HepG2 (cell line): ENCODE results near the gene CEP68.

Source experiments
- CTCF ChIP-seq: sonication (generic); formaldehyde crosslinking; IDR thresholded peaks from 2 replicates; pipeline ENCODE4 v1.5.0; 2020; ENCODE audit warnings: mild to moderate bottlenecking, missing genetic modification reagents, moderate library complexity
- DNMT1 ChIP-seq: sonication (generic); formaldehyde crosslinking; IDR thresholded peaks from 2 replicates; pipeline ENCODE4 v1.5.1; 2020; ENCODE audit warnings: mild to moderate bottlenecking, missing genetic modification reagents
- GABPA ChIP-seq, 2 experiments: IDR thresholded peaks; 2 replicates each; pipeline ENCODE4 v1.6.1; 2011 to 2016; ENCODE audit warnings: low read depth in 2 of 2, low read length in 1 of 2, missing biosample characterization in 1 of 2, missing genetic modification characterization in 1 of 2
- GPN1 ChIP-seq: sonication (generic); formaldehyde crosslinking; IDR thresholded peaks from 2 replicates; pipeline ENCODE4 v1.5.1; 2020; ENCODE audit warnings: missing genetic modification reagents, borderline replicate concordance
- POLR2A ChIP-seq, 2 experiments: IDR thresholded peaks; 2 replicates each; pipeline ENCODE4 v1.6.1; 2011; ENCODE audit warnings: low read depth in 2 of 2, low read length in 2 of 2, mild to moderate bottlenecking in 1 of 2, moderate library complexity in 1 of 2; ENCODE audit not compliant: insufficient read depth in 1 of 2
- RERE ChIP-seq: IDR thresholded peaks from 2 replicates; pipeline ENCODE4 v1.6.1; 2016; ENCODE audit warnings: low read depth, missing genetic modification reagents, missing compliant biosample characterization
- TCF12 ChIP-seq, 2 experiments: fragments of 450-650 bp in 1 of 2; sonication (generic) in 1 of 2; formaldehyde crosslinking in 1 of 2; IDR thresholded peaks; 2 replicates each; pipeline versions ENCODE4 v1.6.1 to v1.8.0; 2017 to 2022; ENCODE audit warnings: antibody characterized with exemption in 1 of 2, mild to moderate bottlenecking in 1 of 2, missing genetic modification reagents in 1 of 2, moderate library complexity in 1 of 2
- ZNF3 ChIP-seq: IDR thresholded peaks from 2 replicates; pipeline ENCODE4 v1.7.0; 2017; ENCODE audit warnings: inconsistent platforms
- TF ChIP-seq, protein P1 (sequence below): sonication (generic); formaldehyde crosslinking; IDR thresholded peaks from 2 replicates; pipeline ENCODE4 v1.4.0; 2020; ENCODE audit warnings: missing genetic modification reagents, mild to moderate bottlenecking, borderline replicate concordance

DNA sequence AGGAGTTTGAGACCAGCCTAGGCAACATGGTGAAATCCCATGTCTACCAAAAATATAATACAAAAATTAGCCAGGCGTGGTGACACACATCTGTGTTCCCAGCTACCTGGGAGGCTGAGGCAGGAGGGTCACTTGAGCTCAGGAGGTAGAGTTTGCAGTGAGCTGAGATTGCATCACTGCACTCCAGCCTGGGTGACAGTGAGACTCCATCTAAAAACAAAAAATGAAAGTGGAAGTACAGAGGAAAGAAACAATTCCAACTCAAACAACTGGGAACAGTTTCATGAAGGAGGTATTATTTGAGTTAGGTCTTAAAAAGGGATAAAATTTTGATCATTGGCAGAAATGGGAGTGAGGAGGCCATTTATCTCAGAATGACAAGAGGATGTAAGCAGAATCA lies 80.0 kb downstream of the CEP68 start:
- TF ChIP-seq, protein P1, sequence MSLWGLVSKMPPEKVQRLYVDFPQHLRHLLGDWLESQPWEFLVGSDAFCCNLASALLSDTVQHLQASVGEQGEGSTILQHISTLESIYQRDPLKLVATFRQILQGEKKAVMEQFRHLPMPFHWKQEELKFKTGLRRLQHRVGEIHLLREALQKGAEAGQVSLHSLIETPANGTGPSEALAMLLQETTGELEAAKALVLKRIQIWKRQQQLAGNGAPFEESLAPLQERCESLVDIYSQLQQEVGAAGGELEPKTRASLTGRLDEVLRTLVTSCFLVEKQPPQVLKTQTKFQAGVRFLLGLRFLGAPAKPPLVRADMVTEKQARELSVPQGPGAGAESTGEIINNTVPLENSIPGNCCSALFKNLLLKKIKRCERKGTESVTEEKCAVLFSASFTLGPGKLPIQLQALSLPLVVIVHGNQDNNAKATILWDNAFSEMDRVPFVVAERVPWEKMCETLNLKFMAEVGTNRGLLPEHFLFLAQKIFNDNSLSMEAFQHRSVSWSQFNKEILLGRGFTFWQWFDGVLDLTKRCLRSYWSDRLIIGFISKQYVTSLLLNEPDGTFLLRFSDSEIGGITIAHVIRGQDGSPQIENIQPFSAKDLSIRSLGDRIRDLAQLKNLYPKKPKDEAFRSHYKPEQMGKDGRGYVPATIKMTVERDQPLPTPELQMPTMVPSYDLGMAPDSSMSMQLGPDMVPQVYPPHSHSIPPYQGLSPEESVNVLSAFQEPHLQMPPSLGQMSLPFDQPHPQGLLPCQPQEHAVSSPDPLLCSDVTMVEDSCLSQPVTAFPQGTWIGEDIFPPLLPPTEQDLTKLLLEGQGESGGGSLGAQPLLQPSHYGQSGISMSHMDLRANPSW (CRISPR knock-in tag): no peak
- TF ChIP-seq DNMT1 (CRISPR knock-in tag) (no peak), CTCF (CRISPR knock-in tag) (no peak), TCF12 (IDR thresholded peaks at IDR 0.05) (no peak), TCF12 (CRISPR knock-in tag; IDR thresholded peaks at IDR 0.05) (no peak), GABPA (IDR thresholded peaks at IDR 0.05; ENCODE audit: low read depth, low read length) (no peak), GABPA (CRISPR knock-in tag; IDR thresholded peaks at IDR 0.05; ENCODE audit: low read depth) (no peak), POLR2A (IDR thresholded peaks at IDR 0.05; ENCODE audit: insufficient read depth in 1 of 2, low read depth in 2 of 2, low read length in 2 of 2) (no peak), GPN1 (CRISPR knock-in tag) (no peak), ZNF3 (no peak), RERE (CRISPR knock-in tag) (no peak)
